Camera-type eye (tissue), 1 donor: ENCODE measurements around the gene ARHGDIA. TPM values are rescaled to one million over a fixed set of nuclear protein-coding genes. Genes with fewer than 3 reads are reported as not detected.

Source experiments
- total RNA-seq: library from RNA; depleted of rRNA; stranded (reverse); fragments of >200 nt; gene quantifications from one replicate; pipeline ENCODE4 v1.2.3, GENCODE V29; 2014

Gene ARHGDIA
- total RNA-seq: 54.5 TPM

DNA sequence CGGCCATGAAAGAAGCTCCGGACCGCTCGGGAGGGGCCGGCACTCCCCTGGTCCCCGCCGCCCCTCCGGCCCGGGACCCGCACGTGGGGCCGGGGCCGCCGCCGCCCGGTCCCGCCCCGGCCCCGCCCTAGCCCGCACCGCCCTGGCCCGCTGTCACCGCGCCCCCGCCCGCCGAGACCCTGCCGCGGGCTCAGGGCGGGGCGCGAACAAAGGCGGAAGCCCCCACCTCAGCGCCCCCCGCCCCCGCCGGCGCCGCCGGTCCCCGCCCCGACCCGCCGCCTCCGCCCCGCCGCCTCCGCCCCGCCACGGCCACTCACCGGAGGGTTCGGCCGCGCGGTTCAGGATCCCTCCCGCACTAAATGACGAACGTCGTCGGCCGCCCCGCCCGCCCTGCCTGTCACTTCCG, at the start of gene ARHGDIA:
Gene ARHGDIA (minus strand): TSS at position 357 of the 406 bp plus-strand sequence. CDS start 1,407 bp downstream, outside the sequence.

GRCh38 chr17:81917565-81918332, 46.6 kb upstream of the ARHGDIA start, which contains the start of gene SIRT7:
SIRT7 (minus strand) TSS chr17:81918176; CDS start chr17:81918131, 45 bp downstream.

GRCh38 chr17:81911277-81911961, 40.3 kb upstream of the ARHGDIA start, which contains the start of gene PCYT2:
PCYT2 (minus strand) TSS chr17:81911399; CDS start chr17:81911355, 44 bp downstream.

DNA sequence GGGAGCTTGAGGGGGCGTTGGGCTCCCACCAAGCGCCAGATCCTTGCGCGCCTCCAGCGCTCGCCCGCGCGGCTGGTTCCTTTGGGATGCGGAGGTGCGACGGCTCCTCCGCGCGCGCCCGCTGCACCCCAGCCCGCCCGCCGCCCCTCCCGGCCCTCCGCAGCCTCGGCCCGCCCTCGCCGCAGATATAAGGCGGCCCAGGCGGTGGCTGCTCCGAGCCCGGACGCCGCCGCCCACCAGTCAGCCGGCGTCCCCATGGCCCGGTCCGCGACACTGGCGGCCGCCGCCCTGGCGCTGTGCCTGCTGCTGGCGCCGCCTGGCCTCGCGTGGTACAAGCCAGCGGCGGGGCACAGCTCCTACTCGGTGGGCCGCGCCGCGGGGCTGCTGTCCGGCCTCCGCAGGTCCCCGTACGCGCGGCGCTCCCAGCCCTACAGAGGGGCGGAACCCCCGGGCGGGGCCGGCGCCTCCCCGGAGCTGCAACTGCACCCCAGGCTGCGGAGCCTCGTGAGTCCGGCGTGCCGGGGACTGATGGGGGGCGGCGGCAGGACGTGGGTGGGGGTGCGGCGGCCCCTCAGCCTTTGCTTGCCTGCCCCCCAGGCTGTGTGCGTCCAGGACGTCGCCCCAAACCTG, 31.0 kb upstream of the ARHGDIA start, which contains the start of gene NPB:
Gene NPB (plus strand): TSS at position 216 of the 630 bp plus-strand sequence. CDS start 40 bp downstream, at position 256.

DNA sequence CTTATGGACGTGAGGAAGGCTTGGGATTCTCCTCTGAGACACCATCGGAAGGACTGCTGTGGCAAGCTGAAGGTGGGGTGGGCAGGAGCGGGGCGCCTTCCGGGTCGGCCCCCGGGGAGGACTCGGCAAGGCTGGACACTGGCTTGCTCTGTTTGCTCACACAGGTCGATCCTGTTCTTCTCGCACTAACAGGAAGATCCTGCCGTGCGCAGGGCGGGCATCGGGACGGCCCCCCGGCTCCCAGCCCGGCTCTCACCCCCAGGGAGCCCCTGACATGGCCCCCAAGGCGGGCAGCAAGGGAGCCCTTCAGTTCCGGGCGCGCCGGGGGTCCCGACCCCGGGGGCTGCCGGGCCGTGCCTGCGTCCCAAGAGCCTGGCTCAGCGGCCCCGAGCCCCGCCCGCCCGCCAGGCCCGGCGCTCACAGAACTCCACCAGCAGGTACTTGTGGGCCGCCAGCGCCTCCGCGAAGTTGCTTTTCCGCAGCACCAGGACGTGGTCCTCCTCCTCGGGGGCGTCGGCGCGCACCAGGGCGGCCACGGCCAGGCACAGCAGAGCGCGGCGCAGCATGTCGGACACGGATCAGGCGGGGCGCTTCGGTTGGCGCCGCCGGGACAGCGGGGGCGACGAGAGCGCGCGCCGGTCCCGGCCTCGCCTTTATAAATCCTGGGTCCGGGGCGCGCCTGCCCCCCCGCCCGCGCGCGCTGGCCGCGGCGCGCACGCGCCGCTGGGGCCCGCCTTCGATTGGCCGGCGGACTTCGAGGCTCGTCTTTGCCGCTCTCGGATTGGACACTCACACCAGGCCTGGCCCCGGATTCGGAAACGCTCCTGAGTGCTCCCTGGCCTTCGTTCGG, 11.0 kb downstream of the ARHGDIA start, which contains the start of gene P4HB:
Gene P4HB (minus strand): TSS at position 630 of the 850 bp plus-strand sequence. CDS start 64 bp downstream, at position 566.

GRCh38 chr17:81834831-81835267, 36.3 kb downstream of the ARHGDIA start, which contains the start of gene PPP1R27:
PPP1R27 (minus strand) TSS chr17:81835050; CDS start chr17:81834953, 97 bp downstream.

DNA sequence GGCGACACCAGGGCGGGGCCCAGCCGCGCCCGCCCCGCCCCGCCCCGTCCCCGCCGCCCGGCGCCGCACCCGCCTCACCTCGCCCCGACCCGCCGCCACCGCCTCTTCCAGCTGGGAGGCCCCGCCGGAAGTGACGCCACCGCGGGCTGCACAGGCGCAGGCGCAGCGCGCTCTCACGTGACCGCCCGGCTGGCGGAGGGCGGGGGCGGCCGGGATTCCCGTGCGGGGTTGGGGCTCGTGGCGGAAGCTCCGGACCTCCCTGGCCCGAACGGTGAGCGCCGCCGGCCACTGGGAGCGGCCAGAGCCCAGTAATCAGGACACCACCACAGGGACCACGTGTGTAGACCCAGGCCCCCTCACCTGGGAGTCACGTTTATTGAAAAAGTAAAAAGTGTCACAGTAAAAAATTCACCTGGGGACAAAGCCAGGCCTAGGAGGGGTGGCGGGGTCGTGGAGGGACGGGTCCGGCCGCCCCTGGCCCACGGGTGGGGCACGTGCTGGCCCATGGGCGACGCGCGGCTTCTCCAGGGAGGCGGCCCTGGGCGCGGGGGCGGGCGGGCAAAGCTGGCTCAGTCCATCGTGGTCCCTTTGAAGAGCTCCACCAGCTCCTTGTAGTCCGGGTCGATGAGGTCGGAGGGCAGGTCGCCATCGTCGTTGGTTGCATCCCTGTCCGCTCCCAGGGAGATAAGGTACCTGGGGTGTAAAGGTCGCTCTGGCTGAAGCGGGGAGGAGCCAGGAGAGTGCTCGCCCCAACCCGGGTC, 37.8 kb downstream of the ARHGDIA start, which contains the start of gene MCRIP1:
Gene MCRIP1 (minus strand): TSS at position 132 of the 761 bp plus-strand sequence. CDS start 8,785 bp downstream, outside the sequence.

Other genes starting within 250 kb of the ARHGDIA start
- 75.5 TPM for gene NPLOC4, start 234.2 kb downstream of the ARHGDIA start, total RNA-seq
- gene TSPAN10, start 234.1 kb downstream of the ARHGDIA start, total RNA-seq: 39.1 TPM
- gene PDE6G, start 214.8 kb downstream of the ARHGDIA start, total RNA-seq: 6.4 TPM
- 21.6 TPM for gene OXLD1, start 204.7 kb downstream of the ARHGDIA start, total RNA-seq
- gene CCDC137, start 204.6 kb downstream of the ARHGDIA start, total RNA-seq: 33.9 TPM
- gene ARL16, start 187.5 kb downstream of the ARHGDIA start, total RNA-seq: 39.8 TPM
- gene HGS, start 187.3 kb downstream of the ARHGDIA start, total RNA-seq: 54.9 TPM
- gene MRPL12, start 168.0 kb downstream of the ARHGDIA start, total RNA-seq: 9.3 TPM
- 12.3 TPM for gene SLC25A10, start 159.1 kb downstream of the ARHGDIA start, total RNA-seq
- gene GCGR, start 67.2 kb downstream of the ARHGDIA start, total RNA-seq: 0.27 TPM
- gene MCRIP1, start 38.0 kb downstream of the ARHGDIA start, total RNA-seq: 76.1 TPM
- gene PPP1R27, start 36.3 kb downstream of the ARHGDIA start, total RNA-seq: not detected
- gene P4HB, start 10.8 kb downstream of the ARHGDIA start, total RNA-seq: 232 TPM
- 77.1 TPM for gene ALYREF, start 20.2 kb upstream of the ARHGDIA start, total RNA-seq
- gene ANAPC11, start 20.4 kb upstream of the ARHGDIA start, total RNA-seq: 86.6 TPM
- 4.9 TPM for gene NPB, start 30.9 kb upstream of the ARHGDIA start, total RNA-seq
- gene PCYT2, start 40.1 kb upstream of the ARHGDIA start, total RNA-seq: 16.2 TPM
- 13.4 TPM for gene SIRT7, start 46.8 kb upstream of the ARHGDIA start, total RNA-seq
- gene MAFG, start 56.4 kb upstream of the ARHGDIA start, total RNA-seq: 17.0 TPM
- gene PYCR1, start 66.0 kb upstream of the ARHGDIA start, total RNA-seq: 54.3 TPM
- 3.1 TPM for gene MYADML2, start 75.9 kb upstream of the ARHGDIA start, total RNA-seq
- gene NOTUM, start 89.8 kb upstream of the ARHGDIA start, total RNA-seq: 2.0 TPM
- gene ASPSCR1, start 106.3 kb upstream of the ARHGDIA start, total RNA-seq: 29.6 TPM
- 20.3 TPM for gene CENPX, start 151.5 kb upstream of the ARHGDIA start, total RNA-seq
- 15.0 TPM for gene LRRC45, start 152.0 kb upstream of the ARHGDIA start, total RNA-seq
- 17.8 TPM for gene RAC3, start 160.3 kb upstream of the ARHGDIA start, total RNA-seq
- 39.0 TPM for gene DCXR, start 166.4 kb upstream of the ARHGDIA start, total RNA-seq
- gene RFNG, start 180.5 kb upstream of the ARHGDIA start, total RNA-seq: 43.2 TPM
- gene GPS1, start 180.6 kb upstream of the ARHGDIA start, total RNA-seq: 120 TPM
- gene DUS1L, start 194.5 kb upstream of the ARHGDIA start, total RNA-seq: 60.2 TPM
- 61.6 TPM for gene FASN, start 226.9 kb upstream of the ARHGDIA start, total RNA-seq